Breast epithelium (tissue), 3 donors: ENCODE measurements around the gene OR4F15.

Experiments used
- POLR2A ChIP-seq: fragments of 450-650 bp; IDR thresholded peaks from one replicate; pipeline ENCODE4 v1.6.1; 2016; ENCODE audit warnings: antibody characterized with exemption, mild to moderate bottlenecking, moderate library complexity
- POLR2AphosphoS5 ChIP-seq, 3 donors: sonication (generic); formaldehyde crosslinking; IDR thresholded peaks; one replicate each; pipeline ENCODE4 v1.6.1; 2017; ENCODE audit warnings: antibody characterized with exemption in 3 of 3
- TF ChIP-seq, protein P1 (sequence below), 3 donors: fragments of 450-650 bp; IDR thresholded peaks; one replicate each; pipeline ENCODE4 v1.5.1; 2016 to 2017; ENCODE audit warnings: antibody characterized with exemption in 3 of 3, mild to moderate bottlenecking in 3 of 3, moderate library complexity in 3 of 3

- TF ChIP-seq, protein P1, sequence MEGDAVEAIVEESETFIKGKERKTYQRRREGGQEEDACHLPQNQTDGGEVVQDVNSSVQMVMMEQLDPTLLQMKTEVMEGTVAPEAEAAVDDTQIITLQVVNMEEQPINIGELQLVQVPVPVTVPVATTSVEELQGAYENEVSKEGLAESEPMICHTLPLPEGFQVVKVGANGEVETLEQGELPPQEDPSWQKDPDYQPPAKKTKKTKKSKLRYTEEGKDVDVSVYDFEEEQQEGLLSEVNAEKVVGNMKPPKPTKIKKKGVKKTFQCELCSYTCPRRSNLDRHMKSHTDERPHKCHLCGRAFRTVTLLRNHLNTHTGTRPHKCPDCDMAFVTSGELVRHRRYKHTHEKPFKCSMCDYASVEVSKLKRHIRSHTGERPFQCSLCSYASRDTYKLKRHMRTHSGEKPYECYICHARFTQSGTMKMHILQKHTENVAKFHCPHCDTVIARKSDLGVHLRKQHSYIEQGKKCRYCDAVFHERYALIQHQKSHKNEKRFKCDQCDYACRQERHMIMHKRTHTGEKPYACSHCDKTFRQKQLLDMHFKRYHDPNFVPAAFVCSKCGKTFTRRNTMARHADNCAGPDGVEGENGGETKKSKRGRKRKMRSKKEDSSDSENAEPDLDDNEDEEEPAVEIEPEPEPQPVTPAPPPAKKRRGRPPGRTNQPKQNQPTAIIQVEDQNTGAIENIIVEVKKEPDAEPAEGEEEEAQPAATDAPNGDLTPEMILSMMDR (IDR thresholded peaks at IDR 0.05), result no peak
- TF ChIP-seq POLR2A, result no peak
- TF ChIP-seq POLR2AphosphoS5 (IDR thresholded peaks at IDR 0.05), result no peak
Observed at GRCh38 chr15:101820781-101821180, 8.8 kb downstream of the OR4F15 start.
